Keratinocyte (primary cell): Measurements from ENCODE around the gene KLF14. TPM values are rescaled to one million over a fixed set of nuclear protein-coding genes. Genes with fewer than 3 reads are reported as not detected.

Experiments used
- DNase-seq: peaks from one replicate; pipeline ENCODE4 v3.0.0-alpha.2; 2011; ENCODE audit warnings: low read depth, missing footprints, low spot score
- FAIRE-seq: peaks from 2 replicates; lab custom pipeline; 2011; peaks lifted over from hg19 to GRCh38; lab: Jason Lieb, UNC
- H2AFZ ChIP-seq: 2 replicates; pipeline ENCODE4 v1.6.0; 2012; ENCODE audit warnings: low read length, control low read depth, inconsistent platforms; ENCODE audit not compliant: control insufficient read depth
- H3K27ac ChIP-seq: 2 replicates; pipeline ENCODE4 v1.5.1; 2011; ENCODE audit warnings: low read length; ENCODE audit not compliant: control insufficient read depth, insufficient read depth
- H3K27me3 ChIP-seq: 3 replicates; pipeline ENCODE4 v1.6.0; 2011; ENCODE audit warnings: low read length; ENCODE audit not compliant: control insufficient read depth, insufficient read depth; ENCODE audit errors: extremely low read depth
- H3K36me3 ChIP-seq, 2 experiments: 2 replicates in 1 of 2; 3 replicates in 1 of 2; pipeline ENCODE4 v1.5.1; 2011; ENCODE audit warnings: low read length in 2 of 2, mild to moderate bottlenecking in 1 of 2; ENCODE audit not compliant: control insufficient read depth in 2 of 2, insufficient read depth in 2 of 2; ENCODE audit errors: extremely low read depth in 1 of 2
- H3K4me1 ChIP-seq: 3 replicates; pipeline ENCODE4 v1.5.1; 2011; ENCODE audit warnings: low read length; ENCODE audit not compliant: control insufficient read depth, insufficient read depth; ENCODE audit errors: extremely low read depth
- H3K4me2 ChIP-seq: 3 replicates; pipeline ENCODE4 v1.6.0; 2011; ENCODE audit warnings: low read depth, low read length; ENCODE audit not compliant: control insufficient read depth, insufficient read depth; ENCODE audit errors: extremely low read depth
- H3K4me3 ChIP-seq, 3 experiments: fragments of 200-600 bp in 1 of 3; sonication (generic) in 1 of 3; 2 replicates in 2 of 3; 3 replicates in 1 of 3; pipeline ENCODE4 v1.5.1; 2011 to 2016; ENCODE audit warnings: low read length in 3 of 3, mild to moderate bottlenecking in 3 of 3, control low read depth in 2 of 3, inconsistent platforms in 1 of 3, low read depth in 1 of 3, mixed read lengths in 1 of 3, mixed run types in 1 of 3, moderate library complexity in 1 of 3; ENCODE audit not compliant: control insufficient read depth in 2 of 3, insufficient read depth in 2 of 3; ENCODE audit errors: extremely low read depth in 1 of 3
- H3K79me2 ChIP-seq: 2 replicates; pipeline ENCODE4 v1.6.0; 2012; ENCODE audit warnings: low read length; ENCODE audit not compliant: control insufficient read depth, insufficient read depth
- H3K9ac ChIP-seq: 3 replicates; pipeline ENCODE4 v1.6.0; 2011; ENCODE audit warnings: low read length; ENCODE audit not compliant: control insufficient read depth, insufficient read depth; ENCODE audit errors: extremely low read depth
- H3K9me1 ChIP-seq: 3 replicates; pipeline ENCODE4 v1.6.0; 2011; ENCODE audit warnings: low read length; ENCODE audit not compliant: control insufficient read depth, insufficient read depth; ENCODE audit errors: extremely low read depth
- H3K9me3 ChIP-seq: 2 replicates; pipeline ENCODE4 v1.5.1; 2012; ENCODE audit warnings: low read depth, low read length; ENCODE audit not compliant: control insufficient read depth
- H4K20me1 ChIP-seq: 3 replicates; pipeline ENCODE4 v1.6.0; 2011; ENCODE audit warnings: low read length; ENCODE audit not compliant: control insufficient read depth, insufficient read depth; ENCODE audit errors: extremely low read depth
- CTCF ChIP-seq, 3 experiments: IDR thresholded peaks in 1 of 3; conservative IDR thresholded peaks in 1 of 3; optimal IDR thresholded peaks in 1 of 3; 2 replicates in 2 of 3; 3 replicates in 1 of 3; pipeline versions ENCODE3 to v1.5.1; 2011; ENCODE audit warnings: low read length in 3 of 3, mild to moderate bottlenecking in 3 of 3, moderate library complexity in 2 of 3, control low read depth in 1 of 3, inconsistent platforms in 1 of 3; ENCODE audit not compliant: insufficient read depth in 2 of 3; ENCODE audit errors: extremely low read depth in 1 of 3
- EZH2 ChIP-seq: IDR thresholded peaks from one replicate; pipeline ENCODE4 v1.6.1; 2012; ENCODE audit warnings: inconsistent platforms, mild to moderate bottlenecking, low read length, moderate library complexity
- dilution Hi-C: fragments of 300-500 bp; cut with MboI; formaldehyde crosslinking; loops from one replicate; pipeline ENCODE4 v1.7.0; 2020; ENCODE audit warnings: low sequenced_read_pairs; ENCODE audit not compliant: extremely low pct_ligation_motif_present
- polyA plus RNA-seq, 5 experiments: library from polyadenylated mRNA; depleted of rRNA in 3 of 5; stranded (reverse) in 3 of 5; stranded (forward) in 1 of 5; unstranded in 1 of 5; fragments of >200 nt; gene quantifications; 1 replicate in 1 of 5; 2 replicates in 3 of 5; 3 replicates in 1 of 5; pipeline versions ENCODE4 v1.2.1 to v1.2.3, GENCODE V29; 2011 to 2012; ENCODE audit warnings: missing spikeins in 2 of 5, low read depth in 1 of 5, low replicate concordance in 1 of 5

The KLF14 gene
- polyA plus RNA-seq, 1 donor (not counting 4 experiments of a cell fraction or from before 2014, with no cell fraction given) = 0.03 TPM

GRCh38 chr7:130748531-130749389 lies 14.8 kb upstream of the KLF14 start:
- H3K9me1 ChIP-seq = no peaks in the 10 kb centered on the region
- H4K20me1 ChIP-seq = no peaks in the 10 kb centered on the region
- H2AFZ ChIP-seq = no peak overlapping the region
- H3K27me3 ChIP-seq = peaks cover 28% of the 10 kb centered on the region
- no peaks in the 10 kb centered on the region for H3K4me1 ChIP-seq
- TF ChIP-seq EZH2 (no peak), CTCF (optimal IDR thresholded peaks at IDR 0.05 in 1 of 3, IDR thresholded peaks at IDR 0.05 in 1 of 3, conservative IDR thresholded peaks at IDR 0.05 in 1 of 3; ENCODE audit: extremely low read depth in 1 of 3, insufficient read depth in 2 of 3, low read length in 3 of 3) (no peak)
- DNase-seq = no peak
- no peak overlapping the region for H3K27ac ChIP-seq
- no peak overlapping the region for H3K9ac ChIP-seq
- no peak overlapping the region for H3K4me3 ChIP-seq
- no peaks in the 10 kb centered on the region for H3K36me3 ChIP-seq
- no peak for FAIRE-seq
- no peaks in the 10 kb centered on the region for H3K79me2 ChIP-seq
- dilution Hi-C loops = no loop called here
- H3K9me3 ChIP-seq = no peaks in the 10 kb centered on the region
- no peak overlapping the region for H3K4me2 ChIP-seq

- Histone ChIP-seq H3K4me3 (no peak overlapping the region), H3K4me2 (no peak overlapping the region), H3K9me3 (no peaks in the 10 kb centered on the region), H3K9me1 (no peaks in the 10 kb centered on the region), H3K27ac (no peak overlapping the region), H3K36me3 (no peaks in the 10 kb centered on the region), H3K79me2 (no peaks in the 10 kb centered on the region), H2AFZ (no peak overlapping the region), H3K9ac (no peak overlapping the region), H3K27me3 (peaks cover 70% of the 10 kb centered on the region), H3K4me1 (no peaks in the 10 kb centered on the region), H4K20me1 (no peaks in the 10 kb centered on the region)
- dilution Hi-C loops = no loop called here
- no peak for FAIRE-seq
- no peak for DNase-seq
- TF ChIP-seq CTCF (optimal IDR thresholded peaks at IDR 0.05 in 1 of 3, IDR thresholded peaks at IDR 0.05 in 1 of 3, conservative IDR thresholded peaks at IDR 0.05 in 1 of 3; ENCODE audit: extremely low read depth in 1 of 3, insufficient read depth in 2 of 3, low read length in 3 of 3) (no peak), EZH2 (no peak)
These were observed 7.5 kb upstream of the KLF14 start for GRCh38 chr7:130741331-130741995.
